HG02759 (cell line): ENCODE measurements around the gene CCDC142.

Experiments
- ATAC-seq: cut with Tn5 transposase; IDR thresholded peaks from one replicate; pipeline ENCODE4 v1.9.1; 2021; ENCODE audit warnings: mild to moderate bottlenecking, moderate library complexity; ENCODE audit not compliant: unreplicated experiment

CCDC142 gene

GRCh38 chr2:74482801-74483674 is at the start of gene CCDC142, which contains the start of gene TTC31:
Gene CCDC142 (minus strand): TSS chr2:74482998. CDS start chr2:74482837, 161 bp downstream.
Gene TTC31 (plus strand): TSS chr2:74483081. CDS start chr2:74483096, 15 bp downstream.
- peak; percentile 90 for ATAC-seq

GRCh38 chr2:74532222-74532621 is 49.4 kb upstream of the CCDC142 start:
- no peak for ATAC-seq

- no peak for ATAC-seq
Measured at GRCh38 chr2:74531666-74532065, 48.9 kb upstream of the CCDC142 start.

- peak; percentile 27 for ATAC-seq
Measured at GRCh38 chr2:74530239-74531187, 47.7 kb upstream of the CCDC142 start.

- ATAC-seq, result peak; percentile 84
Measured at GRCh38 chr2:74529357-74530238, 46.8 kb upstream of the CCDC142 start, which contains the start of the genes AUP1 and HTRA2. Gene AUP1 (minus strand): TSS chr2:74529706. CDS start chr2:74529629, 77 bp downstream. Gene HTRA2 (plus strand): TSS chr2:74529933. CDS start chr2:74530007, 74 bp downstream.

GRCh38 chr2:74528600-74529356 is 46.0 kb upstream of the CCDC142 start:
- peak; percentile 13 for ATAC-seq

GRCh38 chr2:74527741-74528140 is 44.9 kb upstream of the CCDC142 start:
- ATAC-seq, result no peak

- ATAC-seq, result no peak
Measured at GRCh38 chr2:74526649-74527230, 43.9 kb upstream of the CCDC142 start.

- no peak for ATAC-seq
Measured at GRCh38 chr2:74525717-74526648, 43.2 kb upstream of the CCDC142 start, which contains the start of gene DQX1. Gene DQX1 (minus strand): TSS chr2:74526231. CDS start chr2:74525729, 502 bp downstream.

- ATAC-seq, result no peak
Measured at GRCh38 chr2:74524955-74525716, 42.3 kb upstream of the CCDC142 start.

- no peak for ATAC-seq
Measured at GRCh38 chr2:74524005-74524404, 41.2 kb upstream of the CCDC142 start.

GRCh38 chr2:74522516-74522915 is 39.7 kb upstream of the CCDC142 start:
- ATAC-seq, result no peak

GRCh38 chr2:74516650-74517049 is 33.9 kb upstream of the CCDC142 start:
- ATAC-seq, result no peak

- ATAC-seq, result peak; percentile 74
Measured at GRCh38 chr2:74515981-74516633, 33.3 kb upstream of the CCDC142 start.

- peak; percentile 23 for ATAC-seq
Measured at GRCh38 chr2:74515271-74515980, 32.6 kb upstream of the CCDC142 start.
